CD4-positive, alpha-beta T cell treated with Interleukin-17A for 1 hour (primary cell): ENCODE results near the gene SPIN1.

Experiments
- DNase-seq: peaks from one replicate; pipeline ENCODE4 v3.0.0-alpha.2; 2020

SPIN1 gene

DNA sequence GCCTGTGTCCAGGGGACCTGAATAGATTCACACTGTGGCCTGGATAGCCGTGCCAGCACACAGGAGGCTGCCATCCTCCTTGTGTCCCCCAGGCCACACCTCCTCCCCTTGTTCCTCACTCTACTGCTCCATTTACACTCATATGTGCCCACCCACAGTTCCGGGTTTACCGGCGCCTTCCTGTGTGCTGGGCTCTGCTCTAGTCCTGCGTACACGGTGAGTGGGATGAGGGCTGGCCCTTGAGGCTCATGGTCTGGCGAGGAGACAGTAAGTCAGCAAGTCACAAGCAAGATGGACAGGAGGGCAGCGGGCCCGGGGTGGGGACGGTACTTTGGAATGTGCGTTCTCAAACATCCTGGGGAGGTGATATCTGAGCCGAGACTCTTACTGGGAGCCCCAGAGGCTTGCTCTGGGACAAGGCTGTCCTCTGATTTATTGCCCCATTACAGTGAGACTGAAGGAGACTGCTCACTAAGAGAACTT lies 114.3 kb downstream of the SPIN1 start:
- DNase-seq, result no peak

DNA sequence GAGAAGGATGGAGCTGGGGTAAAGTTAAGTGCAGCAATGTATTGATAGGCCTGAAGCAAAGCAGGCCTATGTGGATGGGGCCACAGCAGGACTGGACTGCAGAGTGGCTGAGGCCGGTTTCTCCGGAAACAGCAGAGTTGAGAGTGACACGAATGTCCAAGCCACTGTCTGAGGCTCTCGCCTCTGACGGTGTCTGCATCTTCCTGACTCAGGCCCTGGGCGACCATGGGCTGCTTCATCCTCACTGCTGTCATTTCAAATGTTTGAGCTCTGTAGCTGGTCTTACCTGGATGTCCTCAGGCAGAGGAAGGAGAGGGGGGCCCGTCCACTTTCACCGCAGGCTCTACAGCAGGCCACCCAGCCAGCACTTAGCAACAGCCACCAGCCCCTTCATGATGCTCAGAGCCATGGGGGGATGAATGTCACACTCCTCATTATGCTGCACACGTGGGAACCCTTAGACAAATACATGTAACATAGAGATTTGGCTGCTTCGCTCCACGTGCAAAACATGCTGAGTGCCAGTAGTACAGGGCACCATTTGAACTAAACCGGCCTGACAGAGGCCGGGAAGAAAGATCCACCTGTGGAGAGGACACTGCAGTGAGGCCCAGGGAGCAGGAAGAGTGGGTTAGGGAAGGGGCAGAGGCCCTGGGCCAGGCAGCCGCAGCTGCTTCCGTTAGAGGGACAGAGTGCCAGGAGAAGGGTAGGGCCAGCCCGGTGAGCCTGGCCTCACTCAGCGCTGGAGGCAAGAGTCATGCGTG lies 115.0 kb downstream of the SPIN1 start:
- DNase-seq, result no peak

GRCh38 chr9:88503845-88504764 lies 115.9 kb downstream of the SPIN1 start:
- DNase-seq, result no peak

DNA sequence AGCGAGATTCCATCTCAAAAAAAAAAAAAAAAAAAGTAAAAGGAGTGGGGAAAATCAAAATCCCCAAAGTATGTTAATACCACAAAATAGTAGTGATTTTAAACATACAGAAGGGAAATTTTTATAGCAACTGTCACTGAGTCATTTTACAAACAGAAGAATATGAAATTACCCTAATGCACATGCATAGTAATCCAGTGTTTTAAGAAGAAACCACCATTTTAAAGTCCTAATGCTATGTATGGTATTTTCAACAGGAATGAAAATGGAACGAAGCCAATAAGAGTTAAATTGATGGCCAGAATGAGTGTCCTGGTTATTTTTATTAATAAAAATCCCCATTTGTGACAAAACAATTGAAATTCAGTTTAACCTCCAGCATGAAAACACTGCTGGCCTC lies 120.1 kb downstream of the SPIN1 start:
- DNase-seq, result no peak

GRCh38 chr9:88511906-88512305 lies 123.7 kb downstream of the SPIN1 start:
- no peak for DNase-seq

- no peak for DNase-seq
Measured at GRCh38 chr9:88514247-88514646, 126.0 kb downstream of the SPIN1 start.

- no peak for DNase-seq
Measured at GRCh38 chr9:88521308-88521707, 133.1 kb downstream of the SPIN1 start.

GRCh38 chr9:88522360-88522759 lies 134.1 kb downstream of the SPIN1 start:
- DNase-seq, result no peak

- no peak for DNase-seq
Measured at GRCh38 chr9:88523056-88523455, 134.8 kb downstream of the SPIN1 start.

GRCh38 chr9:88524911-88525310 lies 136.7 kb downstream of the SPIN1 start:
- DNase-seq, result no peak

GRCh38 chr9:88527618-88528017 lies 139.4 kb downstream of the SPIN1 start:
- no peak for DNase-seq
